Stimulated activated CD8-positive, alpha-beta memory T cell treated with anti-CD3 and anti-CD28 coated beads, Interleukin-2, amount 100 ng/mL, for 1 hour (primary cell): ENCODE results near the gene CRACR2A.

Source experiments
- DNase-seq, 2 donors: peaks; one replicate each; pipeline ENCODE4 v3.0.0-alpha.2; 2020; ENCODE audit warnings: low read depth in 2 of 2

The CRACR2A gene

GRCh38 chr12:3598896-3599860, 153.7 kb downstream of the CRACR2A start:
- DNase-seq: no peak

- no peak for DNase-seq
Measured at GRCh38 chr12:3597526-3598210, 155.2 kb downstream of the CRACR2A start.

GRCh38 chr12:3596703-3597415, 156.1 kb downstream of the CRACR2A start:
- no peak for DNase-seq

DNA sequence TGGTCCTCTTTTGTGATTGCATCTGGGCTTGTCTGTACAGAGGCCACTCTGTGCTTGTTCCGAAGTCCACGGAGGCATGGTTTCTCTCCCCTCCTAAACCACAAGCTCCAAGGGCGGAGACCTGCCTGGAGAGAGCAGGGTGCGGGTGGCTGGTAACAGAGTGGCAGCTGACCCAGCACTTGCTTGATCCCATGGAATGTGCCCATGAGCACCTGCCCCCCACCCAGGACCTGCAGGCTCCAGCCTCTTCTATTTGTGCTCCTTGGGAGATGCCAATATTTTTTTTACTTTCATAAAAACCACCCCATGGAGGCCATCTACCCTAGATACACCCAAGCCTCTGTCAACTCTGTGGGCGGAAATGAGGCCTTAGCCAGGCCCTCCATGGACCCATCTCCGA, 157.2 kb downstream of the CRACR2A start:
- no peak for DNase-seq

- no peak for DNase-seq
Measured at GRCh38 chr12:3594966-3595365, 157.9 kb downstream of the CRACR2A start.

DNA sequence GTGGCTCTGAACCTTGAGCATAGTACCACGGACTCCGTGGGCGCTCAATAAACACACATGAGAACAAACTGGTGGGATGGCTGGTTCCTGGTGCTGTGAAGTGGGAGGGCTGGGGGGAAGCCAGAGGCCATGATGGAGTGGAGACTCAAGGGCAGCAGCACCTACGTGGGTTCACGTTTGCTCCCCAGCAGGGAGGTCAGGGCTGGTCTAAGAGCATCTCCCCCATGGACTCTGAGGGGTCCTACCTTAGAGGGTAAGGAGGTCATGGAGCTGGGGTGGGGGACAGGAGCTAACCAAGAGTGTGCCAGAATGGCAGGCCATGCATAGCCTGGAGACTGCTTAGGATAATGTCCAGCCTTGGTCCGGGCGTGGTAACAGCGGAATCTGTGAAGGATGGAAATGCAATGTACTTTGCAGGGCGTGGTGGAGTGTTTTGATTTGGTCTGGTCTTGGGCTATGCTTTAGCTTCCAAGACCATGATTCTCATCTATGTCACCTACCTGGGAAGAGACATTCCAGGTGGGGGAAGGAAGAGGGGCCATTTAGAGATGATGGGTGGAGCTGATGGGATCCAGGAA, 158.9 kb downstream of the CRACR2A start:
- no peak for DNase-seq

DNA sequence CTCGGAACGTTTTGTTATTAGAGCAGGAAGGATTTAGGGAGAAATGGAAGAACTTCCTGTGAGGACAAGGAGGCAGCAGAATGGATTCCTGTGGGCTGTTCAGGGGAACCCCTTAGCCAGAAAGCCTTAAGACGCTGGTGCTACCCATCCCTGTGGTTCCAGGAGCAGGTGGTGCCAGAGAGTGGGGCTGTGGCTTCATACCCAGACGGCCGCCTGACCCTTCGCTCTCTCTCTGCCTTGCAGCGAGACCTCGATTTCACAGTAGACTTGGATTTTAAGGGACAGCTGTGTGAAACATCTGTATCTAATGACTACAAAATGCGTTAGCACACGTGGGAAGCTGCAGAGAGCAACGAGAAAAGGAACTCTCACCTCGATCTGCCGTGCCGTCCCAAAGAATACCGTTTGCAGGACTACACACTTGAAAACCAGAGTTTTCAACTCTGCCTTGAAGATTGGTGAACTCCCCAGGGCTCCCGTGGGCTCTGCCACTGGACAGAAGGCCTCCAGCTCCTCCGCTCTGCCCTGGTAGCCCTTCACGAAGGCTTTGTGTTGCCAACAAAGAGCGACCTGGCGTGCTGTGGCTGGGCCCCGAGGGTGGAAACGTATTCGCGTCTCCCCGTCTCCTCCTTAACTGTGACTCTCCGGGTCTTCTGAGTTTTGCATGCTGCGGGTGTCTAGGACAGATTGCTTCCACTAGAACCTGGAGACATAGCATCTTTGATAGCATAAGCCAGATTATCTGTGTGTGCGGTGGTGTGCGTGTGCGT, 159.9 kb downstream of the CRACR2A start:
- no peak for DNase-seq

DNA sequence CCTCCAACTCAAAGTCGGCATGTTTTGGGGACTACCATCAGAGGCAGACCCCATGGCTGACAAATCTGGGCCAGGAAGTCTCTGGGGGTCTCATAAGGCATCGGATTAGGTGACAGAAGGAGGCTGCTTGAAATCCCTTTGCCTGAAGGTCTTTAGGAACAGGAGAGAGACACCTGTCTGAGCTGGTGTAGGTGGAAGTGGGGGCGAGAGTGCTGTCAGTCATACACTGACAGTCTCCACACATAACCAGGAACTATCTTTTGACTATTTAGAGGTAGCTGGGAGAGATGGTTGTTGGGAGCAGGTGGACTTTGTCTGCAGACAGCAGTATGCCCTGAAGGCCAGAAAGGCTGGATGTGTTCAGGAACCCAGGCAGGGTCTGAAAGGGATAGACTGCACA, 163.2 kb downstream of the CRACR2A start:
- DNase-seq: no peak

- DNase-seq: no peak
Measured at GRCh38 chr12:3587402-3588013, 165.4 kb downstream of the CRACR2A start.

DNA sequence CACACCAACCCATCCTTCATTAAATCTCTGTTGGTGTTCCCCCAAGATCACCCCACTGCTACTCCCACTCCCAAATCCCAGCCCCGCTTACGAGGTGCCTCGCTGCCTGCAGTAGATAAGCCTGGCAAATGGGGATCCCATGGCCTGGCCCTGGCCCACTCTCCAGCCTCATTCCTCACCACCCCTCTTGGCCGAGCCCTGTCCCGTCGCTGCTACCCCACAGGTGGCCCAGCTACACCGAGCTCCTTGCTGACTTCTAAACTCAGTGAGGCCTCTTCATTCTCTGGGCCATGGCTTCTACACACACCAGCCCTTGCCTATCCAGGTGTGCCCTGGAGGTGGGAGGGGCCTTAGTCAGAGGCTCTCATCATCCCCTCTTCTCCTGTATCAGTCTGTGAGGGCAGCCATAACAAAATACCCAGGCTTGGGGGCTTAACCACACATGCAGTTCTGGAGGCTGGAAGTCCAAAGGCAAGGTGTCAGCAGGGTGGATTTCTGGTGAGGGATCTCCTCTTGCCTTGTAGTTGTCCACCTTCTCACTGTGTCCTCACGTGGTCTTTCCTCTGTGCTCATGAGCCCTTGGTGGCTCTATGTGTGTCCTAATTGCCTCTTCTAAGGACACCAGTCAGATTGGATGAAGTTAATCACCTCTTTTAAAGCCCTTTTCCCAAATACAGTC, 169.1 kb downstream of the CRACR2A start:
- DNase-seq: no peak

DNA sequence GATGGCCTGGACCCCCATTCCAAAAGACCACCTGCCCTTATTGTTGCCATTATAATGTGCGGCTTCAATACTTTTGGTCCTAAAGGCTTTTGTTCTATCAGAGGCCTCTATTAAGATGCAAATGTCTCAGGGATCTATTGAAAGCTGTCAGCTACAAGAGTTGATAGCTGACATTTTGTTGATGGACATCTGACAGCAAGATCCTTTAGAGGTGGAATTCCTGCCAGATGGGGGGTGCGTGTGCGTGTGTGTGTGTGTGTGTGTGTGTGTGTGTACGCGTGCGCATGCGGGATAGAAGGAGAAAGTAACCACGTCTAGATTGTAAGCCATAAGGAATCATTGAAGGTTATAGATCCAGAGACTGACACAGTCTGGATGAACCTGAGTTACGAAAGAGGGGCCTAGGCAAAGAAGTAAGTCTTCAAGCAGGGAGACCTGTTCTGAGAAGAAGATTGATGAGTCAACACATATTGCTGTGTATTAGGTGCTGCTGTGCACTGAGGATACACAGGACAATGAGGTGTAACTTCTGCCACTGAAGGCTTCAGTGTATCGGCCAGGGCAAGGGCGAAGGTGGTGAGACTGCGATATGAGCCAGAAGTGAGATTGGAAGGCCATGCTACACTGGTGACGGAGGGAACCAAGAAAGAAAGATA, 172.7 kb downstream of the CRACR2A start:
- DNase-seq: no peak

DNA sequence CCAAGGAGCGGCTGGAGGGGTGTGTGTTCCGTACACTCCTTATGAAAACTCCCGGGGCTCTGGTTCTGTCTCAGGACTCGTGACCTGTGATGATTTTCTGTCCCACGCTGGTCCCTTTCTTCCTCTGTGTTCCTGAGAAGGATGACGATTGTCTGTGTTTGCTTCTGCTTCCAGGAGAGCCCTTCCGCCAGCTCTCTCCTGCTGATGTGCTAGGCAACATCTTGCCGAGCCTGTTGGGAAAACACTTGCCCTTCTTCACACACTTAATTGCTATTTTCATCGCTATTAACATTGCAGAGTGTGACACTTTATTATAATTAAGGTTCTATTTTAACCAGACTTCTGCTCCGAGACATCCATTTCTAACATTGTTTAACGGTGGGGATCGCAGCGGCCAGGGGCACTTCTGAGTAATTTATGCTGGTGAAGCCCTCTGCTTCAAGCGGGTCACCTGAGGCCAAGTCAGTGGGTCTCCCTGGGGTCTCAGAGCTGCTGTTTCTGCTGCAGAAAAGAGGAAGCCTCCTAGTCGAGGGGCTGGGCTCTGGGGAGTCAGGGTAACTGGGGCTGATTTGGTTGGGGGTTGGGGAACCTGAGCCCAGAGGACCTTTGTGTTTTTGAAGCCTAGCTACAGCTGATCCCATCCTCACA, 173.3 kb downstream of the CRACR2A start:
- no peak for DNase-seq

GRCh38 chr12:3578557-3578956, 174.4 kb downstream of the CRACR2A start:
- DNase-seq: no peak

- DNase-seq: no peak
Measured at GRCh38 chr12:3576891-3577290, 176.0 kb downstream of the CRACR2A start.

DNA sequence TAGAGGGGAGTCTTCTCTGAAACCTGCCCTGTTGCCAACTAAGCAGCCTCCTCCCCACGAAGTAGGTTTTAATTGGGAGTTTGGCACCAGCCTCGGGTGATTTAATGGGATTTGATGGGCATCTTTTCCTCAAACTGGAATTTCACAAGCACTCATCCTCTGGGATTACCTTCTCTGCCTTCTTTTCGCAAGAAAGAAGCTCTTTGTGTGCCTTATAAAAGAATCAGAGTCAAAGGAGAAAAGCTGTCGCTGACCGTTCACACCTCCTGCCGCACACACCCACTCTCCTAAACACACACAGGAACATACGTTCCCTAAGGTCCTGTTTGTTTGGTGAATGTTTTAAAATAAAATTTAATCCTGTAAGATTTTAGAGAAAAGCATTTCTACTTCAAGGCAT, 177.9 kb downstream of the CRACR2A start:
- no peak for DNase-seq

DNA sequence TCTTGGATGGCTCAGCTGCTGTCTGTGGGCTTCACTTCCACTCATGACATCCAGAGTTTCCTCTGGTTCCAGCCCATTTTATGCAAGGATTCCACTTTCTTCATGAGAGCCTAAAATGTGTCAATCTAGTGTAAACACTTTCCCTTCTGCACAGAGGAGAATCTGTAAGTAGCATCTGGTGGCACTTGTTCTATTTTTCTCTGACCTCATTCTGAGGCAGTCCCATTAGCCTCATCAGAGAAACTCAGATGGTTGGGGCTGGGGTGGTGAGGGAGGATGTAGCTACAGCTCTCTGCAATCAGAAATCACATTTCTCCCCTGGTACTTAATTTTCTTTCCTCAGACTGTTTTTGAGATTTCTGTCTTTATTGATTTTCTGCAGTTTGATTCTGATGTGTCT, 180.3 kb downstream of the CRACR2A start:
- no peak for DNase-seq

- no peak for DNase-seq
Measured at GRCh38 chr12:3571724-3572123, 181.2 kb downstream of the CRACR2A start.

GRCh38 chr12:3571323-3571722, 181.6 kb downstream of the CRACR2A start:
- DNase-seq: no peak

DNA sequence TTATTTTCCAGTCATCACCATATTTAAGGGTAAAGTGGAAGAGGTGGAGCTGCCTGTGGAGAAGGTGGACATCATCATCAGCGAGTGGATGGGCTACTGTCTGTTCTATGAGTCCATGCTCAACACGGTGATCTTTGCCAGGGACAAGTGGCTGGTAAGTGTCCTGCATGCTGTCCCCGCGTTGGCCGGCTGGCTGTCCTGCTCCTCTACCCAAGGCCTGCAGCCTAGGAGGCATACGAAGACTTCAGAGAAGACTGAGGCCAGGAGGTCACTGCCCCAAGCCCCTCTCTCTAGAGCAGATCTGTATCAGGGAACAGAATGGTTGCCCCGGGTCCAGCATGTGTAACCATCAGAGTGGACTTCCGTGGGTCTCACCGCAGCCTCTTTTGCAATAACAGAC, 184.2 kb downstream of the CRACR2A start:
- no peak for DNase-seq
